OCI-M2 (cell line): ENCODE results near the gene GRXCR1.

ENCODE experiments used
- DNase-seq: peaks from one replicate; lab custom pipeline; 2025; ENCODE audit not compliant: unreplicated experiment; lab: John Stamatoyannopoulos, UW

The GRXCR1 gene

DNA sequence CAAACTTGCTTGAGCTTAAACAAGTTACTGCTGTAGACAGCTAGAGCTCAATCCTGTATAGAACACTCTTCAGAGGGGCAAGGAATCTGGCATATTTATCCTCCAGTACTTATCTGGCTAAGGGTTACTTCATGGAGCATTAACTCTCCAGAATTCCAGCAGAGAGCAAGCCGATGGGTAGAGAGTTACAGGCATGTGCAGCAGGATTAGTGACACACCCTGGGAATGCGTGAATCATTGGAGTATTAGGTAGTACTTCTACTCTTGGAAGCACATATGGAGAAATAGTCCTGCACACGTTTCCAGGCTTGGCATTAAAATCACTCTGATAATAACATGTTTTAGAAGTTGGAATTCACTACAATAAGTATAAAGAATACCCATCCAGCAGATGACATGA is 35.4 kb downstream of the GRXCR1 start:
- no peak for DNase-seq

DNA sequence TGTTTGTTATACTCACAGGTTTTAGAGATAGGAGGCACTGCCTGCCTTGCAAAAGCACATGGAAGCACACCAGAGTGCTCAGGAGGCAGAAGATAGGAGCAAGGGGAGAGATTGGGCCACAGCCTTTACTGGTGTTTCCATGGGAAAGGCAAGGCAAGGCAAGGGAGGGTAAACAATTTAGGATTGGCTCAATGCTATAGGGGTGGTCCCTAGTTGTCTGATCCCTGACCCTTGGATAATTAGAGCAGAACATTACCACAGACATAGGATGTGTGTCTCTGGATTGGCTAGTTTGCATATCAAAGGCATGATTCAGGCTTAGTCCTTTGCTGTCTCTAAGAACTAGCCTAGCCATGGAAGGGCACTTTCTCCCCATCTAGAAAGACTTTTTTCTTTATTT is 36.1 kb downstream of the GRXCR1 start:
- DNase-seq: no peak

DNA sequence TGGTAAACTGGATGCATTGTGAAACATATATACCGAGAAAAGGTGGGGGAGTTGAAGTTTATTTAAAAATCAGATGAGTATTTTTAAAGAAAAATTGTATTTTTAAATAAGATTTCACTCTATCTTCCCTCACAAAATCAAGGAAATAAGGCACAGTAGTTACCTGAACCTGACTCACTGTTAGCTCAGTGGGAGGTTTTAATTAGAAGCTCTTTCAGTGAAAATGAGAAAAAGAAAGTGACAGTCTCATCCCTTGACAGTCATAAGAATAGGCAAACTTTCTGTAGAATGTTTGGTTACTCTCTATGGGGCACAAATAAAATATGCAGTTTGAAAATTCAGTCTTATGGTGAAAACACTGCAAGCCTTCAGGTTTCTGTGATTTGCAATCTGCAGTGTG is 49.7 kb downstream of the GRXCR1 start:
- DNase-seq: no peak

DNA sequence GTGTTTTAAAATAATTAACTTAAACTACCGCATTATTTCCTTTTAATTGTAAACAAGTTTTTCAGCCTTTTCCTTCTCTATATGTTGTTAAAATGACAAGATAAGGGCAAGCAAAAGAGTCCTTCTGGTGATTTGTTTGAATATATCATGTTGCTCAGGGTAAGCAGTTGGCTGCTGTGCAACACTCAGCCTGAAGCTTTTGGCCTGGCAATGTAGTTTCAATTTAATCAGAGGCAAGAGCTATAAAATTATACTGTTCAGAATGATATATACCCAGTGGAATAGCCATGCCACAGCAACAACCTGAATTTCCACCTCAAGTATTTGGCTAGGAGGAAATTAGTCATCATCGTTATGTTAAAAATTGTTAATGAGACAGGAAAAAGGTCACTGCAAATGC is 53.4 kb downstream of the GRXCR1 start:
- no peak for DNase-seq

DNA sequence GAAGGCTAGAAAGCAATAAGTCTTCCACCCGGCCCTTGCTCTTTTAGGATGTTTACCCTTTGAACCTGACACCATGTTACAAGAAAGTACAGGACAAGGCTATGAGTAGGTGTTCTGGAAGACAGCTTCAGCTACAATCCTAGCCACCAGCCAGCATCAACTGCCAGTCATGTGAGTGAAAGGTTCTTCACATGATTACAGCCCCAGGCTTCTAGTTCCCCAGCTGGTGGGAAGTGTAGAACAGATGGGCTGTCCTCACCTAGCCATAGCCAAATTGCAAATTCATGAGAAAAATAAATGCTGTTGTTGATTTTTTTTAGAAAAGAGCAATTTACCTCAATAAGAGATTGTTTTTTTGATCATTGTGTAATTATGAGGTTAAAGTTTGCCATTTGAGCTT is 60.8 kb downstream of the GRXCR1 start:
- DNase-seq: no peak

DNA sequence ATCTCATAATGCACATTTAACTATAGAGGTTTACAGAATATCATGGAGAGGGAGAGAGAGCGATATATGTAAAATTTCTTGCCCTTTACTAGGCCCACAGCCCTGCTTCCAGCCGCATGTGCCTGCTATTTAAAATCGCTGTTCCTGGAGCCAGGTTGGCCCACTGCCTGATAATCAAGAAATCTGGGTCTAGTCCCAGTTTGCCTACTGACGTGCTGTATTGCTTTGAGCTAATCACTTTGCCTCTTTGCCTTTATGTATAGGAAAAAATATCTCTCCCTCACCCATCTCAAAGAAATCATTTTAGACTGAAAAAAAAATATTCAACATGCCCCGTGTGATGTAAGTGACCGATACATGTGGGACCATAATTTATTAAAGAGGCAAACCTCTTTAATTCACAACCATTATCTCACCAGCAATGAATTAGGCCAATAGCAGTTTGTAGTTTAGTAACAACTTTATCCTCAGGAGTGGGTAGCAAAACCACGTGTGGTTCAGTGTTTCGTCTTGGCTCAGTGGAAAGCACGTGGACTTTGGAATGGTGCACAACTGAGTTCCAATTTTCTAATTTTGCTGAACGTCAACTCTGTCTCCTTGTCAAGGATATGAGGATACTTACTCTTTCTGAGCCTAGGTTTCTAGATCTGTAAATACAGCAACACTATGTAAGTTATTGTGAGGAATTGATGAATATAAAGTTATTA is 62.6 kb downstream of the GRXCR1 start:
- no peak for DNase-seq

DNA sequence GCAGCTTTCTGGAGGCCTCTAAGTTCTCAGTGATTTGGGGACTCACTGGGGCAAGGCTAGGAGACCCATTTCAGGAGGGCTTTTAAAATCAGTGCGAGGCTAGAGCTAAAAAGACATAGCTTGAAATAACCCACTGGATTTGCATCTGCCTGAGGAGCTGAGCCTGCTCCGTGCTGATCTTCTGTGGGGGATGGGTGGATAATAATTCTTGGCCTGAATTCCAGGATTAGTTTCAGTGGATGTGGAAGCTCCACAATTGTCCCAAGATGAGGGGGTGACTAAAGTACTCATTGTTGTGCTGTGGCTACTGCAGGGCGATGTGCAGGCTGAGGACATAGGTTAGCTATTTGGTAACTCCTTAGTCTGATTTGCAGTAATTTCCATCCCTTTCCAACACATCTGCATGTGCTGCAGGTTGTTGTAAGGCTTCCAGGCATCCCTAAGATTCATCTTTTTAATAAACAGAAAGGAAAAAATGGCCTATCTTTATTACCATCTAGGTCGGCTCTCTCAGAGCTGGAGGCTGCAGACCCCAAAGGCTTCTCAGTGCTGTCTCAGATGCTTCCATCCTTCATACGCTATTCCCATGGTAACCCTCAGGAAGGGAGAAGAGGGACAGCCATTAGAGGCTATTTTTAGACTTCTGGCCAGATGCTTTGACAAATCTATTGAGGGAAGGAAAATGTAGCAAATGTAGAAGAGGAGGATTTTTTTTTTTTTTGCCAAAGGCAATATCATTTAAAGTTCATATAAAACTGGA is 63.4 kb downstream of the GRXCR1 start:
- no peak for DNase-seq

DNA sequence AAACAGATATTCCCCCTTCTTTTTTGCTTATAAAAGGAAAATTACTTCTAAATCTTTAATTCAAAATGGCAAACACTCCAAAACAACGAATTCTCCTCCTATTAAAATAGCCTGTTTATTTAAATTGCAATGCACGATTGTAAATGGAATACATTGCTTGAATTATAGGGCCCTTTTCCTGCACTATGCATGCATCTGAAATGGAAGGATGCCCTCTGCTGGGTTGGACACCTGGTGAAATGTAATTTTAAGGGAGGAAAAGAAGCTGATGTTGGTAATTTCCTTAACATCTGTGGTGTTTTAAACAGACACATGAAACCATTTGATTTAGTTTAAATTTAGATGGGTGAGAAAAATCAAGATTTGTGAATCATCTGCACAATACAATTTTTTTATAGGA is 72.8 kb downstream of the GRXCR1 start:
- no peak for DNase-seq

DNA sequence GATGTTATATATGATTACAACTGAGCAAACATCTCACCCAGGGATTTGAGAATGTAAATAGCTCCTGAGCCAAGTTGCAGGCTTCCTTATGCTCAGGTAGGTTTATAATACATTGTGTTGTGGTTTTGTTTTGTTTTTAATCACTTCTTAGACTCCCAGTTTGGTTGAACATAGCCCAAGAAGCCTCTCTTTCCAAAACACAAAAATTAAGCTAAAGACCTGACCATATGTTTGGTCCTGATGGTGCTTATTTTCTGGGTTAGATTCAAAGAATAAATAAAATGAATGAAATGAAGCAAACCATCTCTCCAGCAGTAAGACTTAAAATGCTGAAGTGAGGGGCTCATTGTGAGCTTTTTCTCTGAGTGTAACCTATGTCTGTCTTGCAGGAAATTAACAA is 93.5 kb downstream of the GRXCR1 start:
- no peak for DNase-seq

DNA sequence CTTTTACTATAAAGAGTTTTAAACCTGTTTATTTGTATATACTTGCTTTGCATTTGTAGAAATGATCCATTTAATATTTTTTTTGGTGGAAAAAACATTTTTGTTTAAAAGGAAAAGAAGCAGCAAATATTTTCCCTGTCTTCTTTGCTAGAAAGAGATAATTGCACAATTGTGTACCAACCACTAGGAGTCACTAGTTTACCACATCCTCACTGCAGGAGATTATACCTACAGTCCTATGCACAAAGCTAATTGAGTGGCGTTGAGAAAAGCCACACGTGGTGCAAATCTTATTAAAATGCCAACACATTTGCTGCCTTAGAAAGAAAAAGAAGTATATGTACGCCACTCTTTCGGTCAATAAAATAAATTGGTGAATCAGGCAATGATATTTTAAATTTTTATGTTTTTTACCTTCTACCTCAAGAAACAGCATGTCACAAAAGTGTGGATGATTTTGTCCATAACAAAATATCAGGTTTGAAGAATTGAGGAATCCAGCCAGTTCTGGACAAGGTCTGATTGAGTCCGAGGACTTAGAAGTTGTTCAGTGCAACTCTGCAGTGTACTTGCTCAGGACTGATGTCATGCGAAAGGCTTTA is 102.9 kb downstream of the GRXCR1 start:
- no peak for DNase-seq

DNA sequence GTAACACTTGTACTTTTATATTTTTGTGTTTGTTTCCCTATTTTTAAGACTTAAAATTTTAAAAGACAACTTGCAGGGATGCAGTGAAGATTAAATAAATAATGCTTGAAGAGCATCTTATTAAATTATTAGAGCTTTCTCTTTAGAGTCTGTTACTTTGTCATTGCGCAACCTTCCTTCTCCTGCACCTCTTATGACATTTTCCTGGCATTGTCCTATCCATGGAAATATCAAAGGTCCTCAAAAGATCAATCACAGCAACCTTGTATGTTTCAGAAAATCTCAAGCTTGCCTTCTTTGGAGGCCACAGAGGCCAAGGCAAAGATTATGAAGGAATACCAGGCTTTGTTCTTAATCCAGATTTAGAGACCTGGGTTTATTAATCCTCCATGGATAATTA is 116.3 kb downstream of the GRXCR1 start:
- DNase-seq: no peak

DNA sequence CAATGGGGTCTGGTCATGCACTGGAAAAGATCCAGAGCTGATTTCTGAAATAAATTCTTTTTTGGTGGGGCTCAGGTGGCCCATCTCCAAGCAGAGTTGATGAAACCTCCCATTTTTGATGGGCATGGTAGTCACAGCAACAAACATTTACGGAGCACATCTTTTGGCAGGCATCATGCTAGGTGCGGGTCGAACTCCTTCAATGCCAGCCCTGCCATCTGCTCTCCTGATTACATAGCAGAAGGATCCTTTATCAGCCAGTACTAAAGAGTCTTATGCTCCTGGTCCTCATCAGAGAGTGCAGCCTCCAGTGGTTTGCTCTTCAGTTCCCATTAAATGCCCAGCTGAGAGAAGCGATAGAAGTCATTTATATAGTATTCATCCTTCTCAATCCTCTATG is 121.7 kb downstream of the GRXCR1 start:
- DNase-seq: no peak

DNA sequence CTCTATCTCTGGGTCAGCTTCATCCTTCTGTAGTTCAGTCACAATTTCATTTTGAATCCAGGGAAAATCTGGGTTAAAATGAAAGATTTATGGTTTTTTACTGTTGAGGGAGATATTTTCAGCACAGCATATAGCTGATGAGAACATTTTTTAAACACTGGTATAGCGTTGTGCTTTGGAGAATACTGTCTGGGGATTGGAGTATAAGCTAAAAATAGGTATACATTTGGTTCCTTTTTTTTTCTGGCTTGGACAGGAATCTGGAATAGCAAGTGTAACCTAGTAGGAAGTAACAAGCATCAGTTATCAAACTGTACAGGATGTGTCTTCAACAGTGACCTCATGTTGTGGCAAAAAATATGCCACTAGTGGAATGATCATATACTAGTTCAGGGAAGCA is 149.1 kb downstream of the GRXCR1 start:
- DNase-seq: no peak

DNA sequence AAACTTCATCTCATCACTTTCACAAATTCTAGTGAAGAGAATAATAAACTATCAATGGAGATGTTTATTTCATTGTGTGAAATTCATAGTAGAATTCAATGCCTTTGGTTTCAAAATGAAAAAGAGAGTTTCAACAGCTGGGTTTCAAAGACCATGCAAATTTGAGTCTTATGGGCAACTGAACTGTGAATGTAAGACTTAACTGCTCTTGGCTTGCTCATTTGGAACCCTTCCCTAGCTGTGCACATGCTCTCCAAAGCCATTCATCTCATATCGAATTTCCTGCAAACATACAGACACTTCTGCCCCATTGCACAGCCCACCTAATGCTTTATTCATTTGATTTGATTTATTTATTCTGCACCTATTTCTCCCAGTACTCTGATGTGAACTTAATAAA is 154.5 kb downstream of the GRXCR1 start:
- no peak for DNase-seq

DNA sequence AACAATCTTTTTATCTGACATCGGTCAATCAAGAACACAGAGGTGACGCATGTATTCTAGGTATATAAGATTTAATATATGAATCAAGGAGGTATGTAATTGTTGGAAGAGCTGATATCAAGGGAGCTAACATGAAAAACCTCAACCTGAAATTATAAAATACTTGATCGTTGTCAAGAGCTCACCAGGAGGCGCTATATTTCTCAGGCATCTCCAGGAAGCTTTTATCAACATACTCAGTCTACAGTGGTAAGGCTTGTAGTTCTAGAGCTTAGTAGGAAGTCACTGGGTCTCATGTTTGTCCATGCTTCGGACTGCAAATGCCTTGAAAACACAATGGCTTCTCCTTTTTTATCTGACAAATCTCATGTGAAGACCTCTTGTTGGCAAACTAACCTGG is 156.1 kb downstream of the GRXCR1 start:
- DNase-seq: no peak

DNA sequence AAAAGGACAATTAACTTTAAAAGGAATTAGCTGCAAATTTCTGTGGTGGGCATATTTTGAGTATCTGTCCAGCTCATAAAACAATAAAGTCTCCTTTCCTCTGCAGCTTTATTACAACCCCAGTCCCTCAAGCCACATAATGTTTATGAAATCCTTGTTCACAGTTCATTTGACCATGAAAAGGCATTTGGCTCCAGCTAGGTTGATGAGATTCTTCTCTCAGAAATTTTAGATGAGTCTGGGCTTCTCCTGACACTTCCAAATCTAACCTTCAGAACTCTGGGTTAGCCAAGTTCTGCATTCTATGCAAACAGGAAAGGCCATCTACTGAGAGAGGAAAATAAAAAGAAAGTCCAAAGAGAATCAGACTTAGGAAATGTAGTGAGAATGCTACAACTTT is 156.8 kb downstream of the GRXCR1 start:
- DNase-seq: no peak

DNA sequence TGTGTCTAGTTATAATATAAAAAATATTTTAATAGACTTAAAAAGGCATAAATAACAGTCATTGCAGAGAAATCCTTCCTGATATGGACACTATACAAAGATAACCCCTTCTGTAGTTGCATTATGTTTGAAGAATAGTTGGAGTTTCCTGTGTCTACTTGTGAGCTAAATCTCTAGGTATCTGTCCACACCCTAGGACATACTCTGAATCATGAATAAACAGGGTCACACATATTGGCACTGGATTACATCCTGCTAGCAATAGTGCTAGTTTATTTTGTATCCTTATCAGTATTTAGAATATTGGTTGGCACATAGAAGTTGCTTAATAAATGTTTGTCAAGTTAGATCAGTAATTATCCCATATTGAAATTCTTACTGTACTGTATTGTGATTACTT is 173.9 kb downstream of the GRXCR1 start:
- no peak for DNase-seq

DNA sequence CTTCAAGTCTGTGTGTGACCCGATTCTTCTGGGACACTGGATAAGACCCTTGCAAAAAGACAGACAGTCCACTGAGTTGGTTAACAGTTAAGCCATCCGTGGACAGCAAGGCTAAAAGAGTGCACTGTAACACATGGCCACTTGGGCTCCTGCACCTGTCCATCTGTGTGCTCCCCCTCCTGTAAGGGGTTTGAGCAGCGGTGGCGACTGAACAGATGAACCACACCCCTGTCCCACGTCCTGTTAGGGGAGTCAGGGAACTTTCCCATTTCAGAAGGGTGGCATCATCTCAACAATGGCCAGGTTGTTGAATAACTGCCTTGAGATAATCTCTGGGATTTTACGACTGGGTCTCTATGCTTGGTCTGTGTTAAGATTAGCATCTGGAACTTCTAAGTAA is 178.6 kb downstream of the GRXCR1 start:
- DNase-seq: no peak
